HepG2 (cell line): ENCODE data around the gene GP1BA. TPM values are rescaled to one million over a fixed set of nuclear protein-coding genes. Genes with fewer than 3 reads are reported as not detected.

ENCODE experiments used
- CBX1 ChIP-seq: IDR thresholded peaks from one replicate; pipeline ENCODE4 v1.6.1; 2016; ENCODE audit warnings: antibody characterized with exemption, low read depth
- CCDC6 ChIP-seq: sonication (generic); formaldehyde crosslinking; IDR thresholded peaks from 2 replicates; pipeline ENCODE4 v1.8.1; 2022; ENCODE audit warnings: mild to moderate bottlenecking, missing genetic modification reagents, moderate library complexity
- ETV5 ChIP-seq: IDR thresholded peaks from 2 replicates; pipeline ENCODE4 v1.6.1; 2018; ENCODE audit warnings: missing biosample characterization, missing genetic modification reagents, inconsistent platforms, borderline replicate concordance
- HNF4G ChIP-seq, 2 experiments: sonication (generic) in 1 of 2; formaldehyde crosslinking in 1 of 2; IDR thresholded peaks; 2 replicates each; pipeline versions ENCODE4 v1.4.0 to v1.6.1; 2011 to 2020; ENCODE audit warnings: borderline replicate concordance in 2 of 2, low read depth in 2 of 2, mild to moderate bottlenecking in 2 of 2, low read length in 1 of 2, missing genetic modification reagents in 1 of 2, moderate library complexity in 1 of 2
- HNRNPH1 ChIP-seq: fragments of 200-400 bp; formaldehyde crosslinking; optimal IDR thresholded peaks from 2 replicates; pipeline ENCODE3; 2017; ENCODE audit warnings: mild to moderate bottlenecking, low read depth, low read length
- HOXD1 ChIP-seq: sonication (generic); formaldehyde crosslinking; IDR thresholded peaks from 2 replicates; pipeline ENCODE4 v1.5.0; 2020; ENCODE audit warnings: missing genetic modification reagents
- RBM22 ChIP-seq: fragments of 200-400 bp; formaldehyde crosslinking; optimal IDR thresholded peaks from 2 replicates; pipeline ENCODE3; 2017; ENCODE audit warnings: mild to moderate bottlenecking, low read length, moderate library complexity
- SALL1 ChIP-seq: sonication (generic); formaldehyde crosslinking; IDR thresholded peaks from 2 replicates; pipeline ENCODE4 v1.8.0; 2022; ENCODE audit warnings: mild to moderate bottlenecking, missing genetic modification reagents
- ZNF253 ChIP-seq: sonication (generic); formaldehyde crosslinking; IDR thresholded peaks from 2 replicates; pipeline ENCODE4 v1.8.0; 2022; ENCODE audit warnings: mild to moderate bottlenecking, missing genetic modification reagents, borderline replicate concordance
- ZNF317 ChIP-seq: sonication (generic); formaldehyde crosslinking; IDR thresholded peaks from 2 replicates; pipeline ENCODE4 v1.5.0; 2020; ENCODE audit warnings: mild to moderate bottlenecking, missing genetic modification reagents
- ZNF333 ChIP-seq: sonication (generic); formaldehyde crosslinking; IDR thresholded peaks from 2 replicates; pipeline ENCODE4 v1.4.0; 2020; ENCODE audit warnings: mild to moderate bottlenecking, missing genetic modification reagents, borderline replicate concordance
- ZNF468 ChIP-seq: sonication (generic); formaldehyde crosslinking; IDR thresholded peaks from 2 replicates; pipeline ENCODE4 v1.8.0; 2022; ENCODE audit warnings: mild to moderate bottlenecking, moderate library complexity, missing genetic modification reagents
- ZNF776 ChIP-seq: sonication (generic); formaldehyde crosslinking; IDR thresholded peaks from 2 replicates; pipeline ENCODE4 v1.4.0; 2020; ENCODE audit warnings: mild to moderate bottlenecking, missing genetic modification reagents
- ZNF841 ChIP-seq: sonication (generic); formaldehyde crosslinking; IDR thresholded peaks from 2 replicates; pipeline ENCODE4 v1.8.1; 2023; ENCODE audit warnings: missing genetic modification reagents, borderline replicate concordance
- polyA plus RNA-seq, 8 experiments: library from polyadenylated mRNA; depleted of rRNA in 3 of 8; stranded (reverse) in 7 of 8; unstranded in 1 of 8; fragments of >200 nt; fragmentation: Illumina TruSeq in 4 of 8; extraction: Trizol in 4 of 8; gene quantifications; 2 replicates each; pipeline versions ENCODE4 v1.2.1 to v1.2.3, GENCODE V29; 2011 to 2016; ENCODE audit warnings: low read depth in 4 of 8, missing spikeins in 1 of 8, mixed read lengths in 1 of 8; ENCODE audit not compliant: insufficient read depth in 1 of 8
- total RNA-seq, 5 experiments: library from RNA; depleted of rRNA; stranded (reverse); fragments of >200 nt; fragmentation: Illumina TruSeq; extraction: Trizol; gene quantifications; 2 replicates each; pipeline ENCODE4 v1.2.3, GENCODE V29; 2016; ENCODE audit warnings: low read depth in 1 of 5
- TF ChIP-seq, protein P1 (sequence below): IDR thresholded peaks from 2 replicates; pipeline ENCODE4 v1.6.1; 2018; ENCODE audit warnings: missing genetic modification reagents, mild to moderate bottlenecking, missing compliant biosample characterization
- TF ChIP-seq, protein P2 (sequence below): sonication (generic); formaldehyde crosslinking; conservative IDR thresholded peaks from 2 replicates; pipeline ENCODE4 v1.4.0; 2020; ENCODE audit warnings: mild to moderate bottlenecking, missing genetic modification reagents, moderate library complexity
- TF ChIP-seq, protein P3 (sequence below): sonication (generic); formaldehyde crosslinking; IDR thresholded peaks from 2 replicates; pipeline ENCODE4 v1.4.0; 2020; ENCODE audit warnings: missing genetic modification reagents

Gene GP1BA
- total and polyA plus RNA-seq, 2 of the 13 experiments (the other 11 are each of a cell fraction or from before 2014, with no cell fraction given): not detected

DNA sequence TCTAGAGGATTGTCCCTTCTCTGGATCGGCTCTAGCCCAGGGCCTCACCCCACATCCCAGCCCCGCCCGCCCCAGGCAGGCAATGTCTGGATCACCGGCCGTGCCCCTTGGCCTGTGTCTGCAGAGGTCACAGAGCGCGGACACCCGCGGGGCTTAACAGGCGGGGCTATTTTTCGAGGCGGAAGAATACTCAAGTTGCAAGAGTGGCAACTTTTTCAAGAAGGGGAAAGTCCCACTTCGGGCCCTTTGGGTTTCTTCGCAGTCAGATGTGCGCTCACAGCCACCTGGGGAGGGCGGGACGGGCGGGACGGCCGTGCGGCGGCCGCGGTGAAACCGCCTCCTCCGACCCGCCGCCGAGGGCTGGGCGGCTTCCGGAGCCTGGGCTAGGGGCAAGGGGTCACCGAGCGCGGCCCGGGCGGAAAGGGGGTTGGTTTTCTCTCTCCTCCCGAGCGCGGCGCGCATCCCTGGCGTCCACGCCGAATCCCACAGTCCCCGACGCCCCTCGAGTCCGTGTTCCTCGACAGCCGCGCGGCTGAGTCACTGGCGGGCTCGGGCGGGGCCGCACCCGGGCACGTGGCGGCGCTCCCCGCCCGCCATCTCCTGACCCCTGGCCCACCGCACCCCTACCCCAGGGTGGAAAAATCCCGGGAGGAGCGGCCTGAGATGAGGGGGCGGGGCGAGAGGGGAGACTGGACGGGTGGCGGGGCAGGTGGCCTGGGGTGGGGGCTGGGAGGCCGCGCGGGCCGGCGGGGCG lies 17.4 kb downstream of the GP1BA start (continued):
- no peak for TF ChIP-seq HNRNPH1
- TF ChIP-seq ZNF776 (CRISPR knock-in tag): 0 out of 2 replicates have a peak, but pooled peaks have one; percentile 50
- TF ChIP-seq ZNF333: peak; percentile 82; the same call in 1 of the 2 replicates
- peak; percentile 38; the same call in 1 of the 2 replicates for TF ChIP-seq HNF4G (IDR thresholded peaks at IDR 0.05; ENCODE audit: borderline replicate concordance, low read depth, low read length)
- no peak for TF ChIP-seq HNF4G (CRISPR knock-in tag; IDR thresholded peaks at IDR 0.05; ENCODE audit: borderline replicate concordance, low read depth)
- TF ChIP-seq, protein P1, sequence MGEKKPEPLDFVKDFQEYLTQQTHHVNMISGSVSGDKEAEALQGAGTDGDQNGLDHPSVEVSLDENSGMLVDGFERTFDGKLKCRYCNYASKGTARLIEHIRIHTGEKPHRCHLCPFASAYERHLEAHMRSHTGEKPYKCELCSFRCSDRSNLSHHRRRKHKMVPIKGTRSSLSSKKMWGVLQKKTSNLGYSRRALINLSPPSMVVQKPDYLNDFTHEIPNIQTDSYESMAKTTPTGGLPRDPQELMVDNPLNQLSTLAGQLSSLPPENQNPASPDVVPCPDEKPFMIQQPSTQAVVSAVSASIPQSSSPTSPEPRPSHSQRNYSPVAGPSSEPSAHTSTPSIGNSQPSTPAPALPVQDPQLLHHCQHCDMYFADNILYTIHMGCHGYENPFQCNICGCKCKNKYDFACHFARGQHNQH (CRISPR knock-in tag): 0 out of 2 replicates have a peak, but pooled peaks have one; percentile 14
- TF ChIP-seq SALL1 (CRISPR knock-in tag): peak; percentile 69
- TF ChIP-seq ZNF468: no peak
- TF ChIP-seq, protein P2, sequence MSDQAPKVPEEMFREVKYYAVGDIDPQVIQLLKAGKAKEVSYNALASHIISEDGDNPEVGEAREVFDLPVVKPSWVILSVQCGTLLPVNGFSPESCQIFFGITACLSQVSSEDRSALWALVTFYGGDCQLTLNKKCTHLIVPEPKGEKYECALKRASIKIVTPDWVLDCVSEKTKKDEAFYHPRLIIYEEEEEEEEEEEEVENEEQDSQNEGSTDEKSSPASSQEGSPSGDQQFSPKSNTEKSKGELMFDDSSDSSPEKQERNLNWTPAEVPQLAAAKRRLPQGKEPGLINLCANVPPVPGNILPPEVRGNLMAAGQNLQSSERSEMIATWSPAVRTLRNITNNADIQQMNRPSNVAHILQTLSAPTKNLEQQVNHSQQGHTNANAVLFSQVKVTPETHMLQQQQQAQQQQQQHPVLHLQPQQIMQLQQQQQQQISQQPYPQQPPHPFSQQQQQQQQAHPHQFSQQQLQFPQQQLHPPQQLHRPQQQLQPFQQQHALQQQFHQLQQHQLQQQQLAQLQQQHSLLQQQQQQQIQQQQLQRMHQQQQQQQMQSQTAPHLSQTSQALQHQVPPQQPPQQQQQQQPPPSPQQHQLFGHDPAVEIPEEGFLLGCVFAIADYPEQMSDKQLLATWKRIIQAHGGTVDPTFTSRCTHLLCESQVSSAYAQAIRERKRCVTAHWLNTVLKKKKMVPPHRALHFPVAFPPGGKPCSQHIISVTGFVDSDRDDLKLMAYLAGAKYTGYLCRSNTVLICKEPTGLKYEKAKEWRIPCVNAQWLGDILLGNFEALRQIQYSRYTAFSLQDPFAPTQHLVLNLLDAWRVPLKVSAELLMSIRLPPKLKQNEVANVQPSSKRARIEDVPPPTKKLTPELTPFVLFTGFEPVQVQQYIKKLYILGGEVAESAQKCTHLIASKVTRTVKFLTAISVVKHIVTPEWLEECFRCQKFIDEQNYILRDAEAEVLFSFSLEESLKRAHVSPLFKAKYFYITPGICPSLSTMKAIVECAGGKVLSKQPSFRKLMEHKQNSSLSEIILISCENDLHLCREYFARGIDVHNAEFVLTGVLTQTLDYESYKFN (CRISPR knock-in tag): peak; percentile 53
- no peak for TF ChIP-seq CBX1
- TF ChIP-seq CCDC6 (CRISPR knock-in tag): peak; percentile 85; the same call in 1 of the 2 replicates
- TF ChIP-seq ETV5 (CRISPR knock-in tag): peak; percentile 71
- TF ChIP-seq ZNF841 (CRISPR knock-in tag): peak; percentile 30; the same call in 1 of the 2 replicates
- TF ChIP-seq, protein P3, sequence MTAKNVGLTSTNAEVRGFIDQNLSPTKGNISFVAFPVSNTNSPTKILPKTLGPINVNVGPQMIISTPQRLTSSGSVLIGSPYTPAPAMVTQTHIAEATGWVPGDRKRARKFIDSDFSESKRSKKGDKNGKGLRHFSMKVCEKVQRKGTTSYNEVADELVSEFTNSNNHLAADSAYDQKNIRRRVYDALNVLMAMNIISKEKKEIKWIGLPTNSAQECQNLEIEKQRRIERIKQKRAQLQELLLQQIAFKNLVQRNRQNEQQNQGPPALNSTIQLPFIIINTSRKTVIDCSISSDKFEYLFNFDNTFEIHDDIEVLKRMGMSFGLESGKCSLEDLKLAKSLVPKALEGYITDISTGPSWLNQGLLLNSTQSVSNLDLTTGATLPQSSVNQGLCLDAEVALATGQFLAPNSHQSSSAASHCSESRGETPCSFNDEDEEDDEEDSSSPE (CRISPR knock-in tag): peak; percentile 82
- TF ChIP-seq RBM22: no peak
- peak; percentile 75 for TF ChIP-seq HOXD1 (CRISPR knock-in tag)
- TF ChIP-seq ZNF253 (CRISPR knock-in tag): no peak
- TF ChIP-seq ZNF317: no peak
